ENCODE data around the gene OR52E6. TPM values are rescaled to one million over a fixed set of nuclear protein-coding genes. Genes with fewer than 3 reads are reported as not detected.

Gene OR52E6
- total RNA-seq (ENCODE audit: low replicate concordance) = not detected in 2 replicates

GRCh38 chr11:5841797-5842196, at the start of gene OR52E6:
Gene OR52E6, minus strand, starts transcription at chr11:5841897. Its CDS starts 0 bp downstream, at chr11:5841897.

GRCh38 chr11:5880329-5880728, 38.6 kb upstream of the OR52E6 start, which contains the start of gene OR52E4:
Gene OR52E4, plus strand, starts transcription at chr11:5880629. Its CDS starts 3,664 bp downstream, at chr11:5884293.

GRCh38 chr11:5857590-5857989, 15.9 kb upstream of the OR52E6 start, which contains the start of gene OR52E8:
Gene OR52E8, minus strand, starts transcription at chr11:5857690. Its CDS starts 0 bp downstream, at chr11:5857690.

GRCh38 chr11:5808500-5809121, 33.1 kb downstream of the OR52E6 start, which contains the start of gene OR52N2:
Gene OR52N2, plus strand, starts transcription at chr11:5808924. Its CDS starts 11,412 bp downstream, at chr11:5820336.

GRCh38 chr11:5791165-5791564, 50.5 kb downstream of the OR52E6 start, which contains the start of gene OR52N1:
Gene OR52N1, minus strand, starts transcription at chr11:5791265. Its CDS starts 2,449 bp downstream, at chr11:5788816.

Other genes starting within 250 kb of the OR52E6 start
- gene TRIM6, start 245.3 kb downstream of the OR52E6 start, total RNA-seq (ENCODE audit: low replicate concordance) = 2.1 and 3.6 TPM in 2 replicates
- gene TRIM34, start 216.9 kb downstream of the OR52E6 start, total RNA-seq (ENCODE audit: low replicate concordance) = 9.2 and 11.8 TPM in 2 replicates
- gene TRIM5, start 156.8 kb downstream of the OR52E6 start, total RNA-seq (ENCODE audit: low replicate concordance) = 16.1 and 48.1 TPM in 2 replicates
- gene TRIM22, start 152.1 kb downstream of the OR52E6 start, total RNA-seq (ENCODE audit: low replicate concordance) = 73.4 and 161 TPM in 2 replicates
- not detected in 2 replicates for gene OR56B1, start 105.4 kb downstream of the OR52E6 start, total RNA-seq (ENCODE audit: low replicate concordance)
- not detected in 2 replicates for gene OR52N4, start 87.7 kb downstream of the OR52E6 start, total RNA-seq (ENCODE audit: low replicate concordance)
- not detected in 2 replicates for gene OR52N5, start 58.5 kb downstream of the OR52E6 start, total RNA-seq (ENCODE audit: low replicate concordance)
- gene OR52N1, start 50.6 kb downstream of the OR52E6 start, total RNA-seq (ENCODE audit: low replicate concordance) = not detected in 2 replicates
- not detected in 2 replicates for gene OR52N2, start 33.0 kb downstream of the OR52E6 start, total RNA-seq (ENCODE audit: low replicate concordance)
- gene OR52E8, start 15.8 kb upstream of the OR52E6 start, total RNA-seq (ENCODE audit: low replicate concordance) = not detected in 2 replicates
- not detected in 2 replicates for gene OR52E4, start 38.7 kb upstream of the OR52E6 start, total RNA-seq (ENCODE audit: low replicate concordance)
- gene OR52E5, start 51.3 kb upstream of the OR52E6 start, total RNA-seq (ENCODE audit: low replicate concordance) = not detected in 2 replicates
- not detected in 2 replicates for gene OR56A3, start 100.4 kb upstream of the OR52E6 start, total RNA-seq (ENCODE audit: low replicate concordance)
- not detected in 2 replicates for gene OR56A5, start 126.6 kb upstream of the OR52E6 start, total RNA-seq (ENCODE audit: low replicate concordance)
- not detected in 2 replicates for gene OR52L1, start 145.1 kb upstream of the OR52E6 start, total RNA-seq (ENCODE audit: low replicate concordance)
- not detected in 2 replicates for gene OR56A4, start 165.0 kb upstream of the OR52E6 start, total RNA-seq (ENCODE audit: low replicate concordance)
- gene OR56A1, start 188.9 kb upstream of the OR52E6 start, total RNA-seq (ENCODE audit: low replicate concordance) = not detected in 2 replicates

Data from smooth muscle cell of the coronary artery (primary cell).